Upper lobe of left lung (tissue), 4 donors: ENCODE data around the gene KIRREL2.

Experiments used
- CTCF ChIP-seq, 6 experiments: fragments of 450-650 bp in 4 of 6; fragments of 200-600 bp in 2 of 6; sonication (generic) in 2 of 6; IDR thresholded peaks; one replicate each; pipeline ENCODE4 v1.5.1; 2016 to 2019; ENCODE audit warnings: antibody characterized with exemption in 6 of 6
- POLR2A ChIP-seq, 4 donors: fragments of 450-650 bp; IDR thresholded peaks; one replicate each; pipeline ENCODE4 v1.5.1; 2016 to 2017; ENCODE audit warnings: antibody characterized with exemption in 4 of 4, mild to moderate bottlenecking in 2 of 4
- POLR2AphosphoS5 ChIP-seq, 2 donors: sonication (generic); formaldehyde crosslinking; IDR thresholded peaks; one replicate each; pipeline ENCODE4 v1.5.1; 2017; ENCODE audit warnings: antibody characterized with exemption in 2 of 2

- TF ChIP-seq CTCF (IDR thresholded peaks at IDR 0.05) (no peak), POLR2AphosphoS5 (IDR thresholded peaks at IDR 0.05) (no peak), POLR2A (IDR thresholded peaks at IDR 0.05) (no peak)
Observed at GRCh38 chr19:35888398-35888797, 31.7 kb downstream of the KIRREL2 start.
